Measurements from ENCODE around the gene SMAD1.

SMAD1 gene

GRCh38 chr4:145436796-145437195, 44.9 kb upstream of the SMAD1 start:
- Histone ChIP-seq H3K4me3 (ENCODE audit: low read length) (no peak overlapping the region), H2AFZ (ENCODE audit: low read depth, low read length) (no peak overlapping the region), H3K4me2 (ENCODE audit: low read length) (no peak overlapping the region), H3K36me3 (replicated peaks; ENCODE audit: low read depth, low read length) (no peaks in the 10 kb centered on the region), H3K9ac (ENCODE audit: low read length) (no peak overlapping the region), H3K79me2 (ENCODE audit: low read length) (no peaks in the 10 kb centered on the region), H3K9me3 (ENCODE audit: insufficient read depth, low read length) (peaks cover 9% of the 10 kb centered on the region; the same call in 1 of the 2 replicates), H3K4me1 (ENCODE audit: low read length) (no peaks in the 10 kb centered on the region), H3K27ac (ENCODE audit: low read length) (no peak overlapping the region), H4K20me1 (ENCODE audit: insufficient read depth, low read length) (no peaks in the 10 kb centered on the region), H3K27me3 (ENCODE audit: low read depth, low read length) (0 out of 2 replicates have a peak, but pooled peaks cover 5% of the 10 kb centered on the region)
- no peak for TF ChIP-seq EZH2phosphoT487 (IDR thresholded peaks at IDR 0.05; ENCODE audit: low read depth)
- TF ChIP-seq CTCF (IDR thresholded peaks at IDR 0.05; ENCODE audit: low read depth, low read length), result no peak

GRCh38 chr4:145437466-145437865, 44.2 kb upstream of the SMAD1 start:
- Histone ChIP-seq H3K9me3 (ENCODE audit: insufficient read depth, low read length) (peaks cover 12% of the 10 kb centered on the region; the same call in 1 of the 2 replicates), H2AFZ (ENCODE audit: low read depth, low read length) (no peak overlapping the region)

GRCh38 chr4:145438298-145438697, 43.4 kb upstream of the SMAD1 start:
- Histone ChIP-seq H3K4me3 (ENCODE audit: low read length) (no peak overlapping the region), H3K27ac (ENCODE audit: low read length) (no peak overlapping the region), H3K36me3 (replicated peaks; ENCODE audit: low read depth, low read length) (no peaks in the 10 kb centered on the region), H3K27me3 (ENCODE audit: low read depth, low read length) (0 out of 2 replicates have a peak, but pooled peaks cover 5% of the 10 kb centered on the region), H3K4me2 (ENCODE audit: low read length) (no peak overlapping the region), H3K4me1 (ENCODE audit: low read length) (no peaks in the 10 kb centered on the region), H3K9ac (ENCODE audit: low read length) (no peak overlapping the region), H4K20me1 (ENCODE audit: insufficient read depth, low read length) (no peaks in the 10 kb centered on the region), H3K79me2 (ENCODE audit: low read length) (no peaks in the 10 kb centered on the region), H2AFZ (ENCODE audit: low read depth, low read length) (no peak overlapping the region), H3K9me3 (ENCODE audit: insufficient read depth, low read length) (peaks cover 12% of the 10 kb centered on the region; the same call in 1 of the 2 replicates)
- TF ChIP-seq CTCF (IDR thresholded peaks at IDR 0.05; ENCODE audit: low read depth, low read length) (no peak), EZH2phosphoT487 (IDR thresholded peaks at IDR 0.05; ENCODE audit: low read depth) (no peak)

More at GRCh38 chr4:145437466-145437865, 44.2 kb upstream of the SMAD1 start:
- no peaks in the 10 kb centered on the region for H3K4me1 ChIP-seq (ENCODE audit: low read length)
- no peaks in the 10 kb centered on the region for H4K20me1 ChIP-seq (ENCODE audit: insufficient read depth, low read length)
- no peak overlapping the region for H3K9ac ChIP-seq (ENCODE audit: low read length)
- TF ChIP-seq EZH2phosphoT487 (IDR thresholded peaks at IDR 0.05; ENCODE audit: low read depth) (no peak), CTCF (IDR thresholded peaks at IDR 0.05; ENCODE audit: low read depth, low read length) (no peak)
- no peak overlapping the region for H3K4me3 ChIP-seq (ENCODE audit: low read length)
- H3K27me3 ChIP-seq (ENCODE audit: low read depth, low read length), result 0 out of 2 replicates have a peak, but pooled peaks cover 5% of the 10 kb centered on the region
- H3K27ac ChIP-seq (ENCODE audit: low read length), result no peak overlapping the region
- no peak overlapping the region for H3K4me2 ChIP-seq (ENCODE audit: low read length)
- H3K79me2 ChIP-seq (ENCODE audit: low read length), result no peaks in the 10 kb centered on the region
- H3K36me3 ChIP-seq (replicated peaks; ENCODE audit: low read depth, low read length), result no peaks in the 10 kb centered on the region

GRCh38 chr4:145440292-145441007, 41.2 kb upstream of the SMAD1 start:
- Histone ChIP-seq H3K27ac (ENCODE audit: low read length) (no peak overlapping the region), H3K9me3 (ENCODE audit: insufficient read depth, low read length) (0 out of 2 replicates have a peak, but pooled peaks cover 2% of the 10 kb centered on the region), H3K9ac (ENCODE audit: low read length) (no peak overlapping the region), H4K20me1 (ENCODE audit: insufficient read depth, low read length) (no peaks in the 10 kb centered on the region), H3K36me3 (replicated peaks; ENCODE audit: low read depth, low read length) (no peaks in the 10 kb centered on the region), H3K4me3 (ENCODE audit: low read length) (no peak overlapping the region), H3K79me2 (ENCODE audit: low read length) (no peaks in the 10 kb centered on the region), H3K4me1 (ENCODE audit: low read length) (no peaks in the 10 kb centered on the region), H2AFZ (ENCODE audit: low read depth, low read length) (no peak overlapping the region), H3K4me2 (ENCODE audit: low read length) (no peak overlapping the region), H3K27me3 (ENCODE audit: low read depth, low read length) (0 out of 2 replicates have a peak, but pooled peaks cover 5% of the 10 kb centered on the region)
- no peak for TF ChIP-seq CTCF (IDR thresholded peaks at IDR 0.05; ENCODE audit: low read depth, low read length)
- no peak for TF ChIP-seq EZH2phosphoT487 (IDR thresholded peaks at IDR 0.05; ENCODE audit: low read depth)
